WTC11 (cell line): Measurements from ENCODE around the gene PDPN. TPM values are rescaled to one million over a fixed set of nuclear protein-coding genes. Genes with fewer than 3 reads are reported as not detected.

Experiments
- ATAC-seq: fragments of 200-7000 bp; cut with Tn5 transposase; 2 replicates; pipeline ENCODE4 v1.10.0; 2021; ENCODE audit warnings: mild to moderate bottlenecking, moderate library complexity
- CTCF ChIA-PET: fragments of 300-600 bp; sonication (Branson Sonifier 250); formaldehyde crosslinking; loops from one replicate; lab custom pipeline; 2021; ENCODE audit warnings: antibody characterized with exemption; lab: Charles Lee
- POLR2A ChIA-PET: fragments of 350-600 bp; sonication (Branson Sonifier 250); formaldehyde crosslinking; loops from one replicate; lab custom pipeline; 2021; ENCODE audit warnings: antibody characterized with exemption; lab: Charles Lee
- DNase-seq: peaks from one replicate; pipeline ENCODE4 v3.0.0; 2021; ENCODE audit warnings: low spot score
- H3K27ac Mint-ChIP-seq: 2 replicates; pipeline ENCODE4 v1.8.0; 2021; ENCODE audit warnings: mixed read lengths
- H3K27me3 Mint-ChIP-seq: 2 replicates; pipeline ENCODE4 v1.8.0; 2021; ENCODE audit warnings: low read depth, mild to moderate bottlenecking, moderate library complexity, mixed read lengths
- H3K36me3 Mint-ChIP-seq: 2 replicates; pipeline ENCODE4 v1.8.0; 2021; ENCODE audit warnings: mixed read lengths
- H3K4me1 Mint-ChIP-seq: 2 replicates; pipeline ENCODE4 v1.8.0; 2022; ENCODE audit warnings: mixed read lengths
- H3K4me3 Mint-ChIP-seq: 2 replicates; pipeline ENCODE4 v1.8.0; 2021; ENCODE audit warnings: mild to moderate bottlenecking, moderate library complexity, mixed read lengths
- H3K9me3 Mint-ChIP-seq: 2 replicates; pipeline ENCODE4 v1.8.0; 2021; ENCODE audit warnings: mixed read lengths
- CREB1 ChIP-seq: sonication (generic); formaldehyde crosslinking; IDR thresholded peaks from 2 replicates; pipeline ENCODE4 v1.8.0; 2023; ENCODE audit warnings: mild to moderate bottlenecking, missing genetic modification reagents
- CREM ChIP-seq: sonication (generic); formaldehyde crosslinking; IDR thresholded peaks from 2 replicates; pipeline ENCODE4 v1.8.1; 2022; ENCODE audit warnings: mild to moderate bottlenecking, missing genetic modification reagents, moderate library complexity
- ESRRA ChIP-seq: sonication (generic); formaldehyde crosslinking; IDR thresholded peaks from 2 replicates; pipeline ENCODE4 v1.8.1; 2022; ENCODE audit warnings: mild to moderate bottlenecking, missing genetic modification reagents, borderline replicate concordance
- MXD4 ChIP-seq: fragments of 250-450 bp; sonication (Bioruptor Pico); IDR thresholded peaks from 2 replicates; pipeline ENCODE4 v1.8.0; 2021; ENCODE audit warnings: mild to moderate bottlenecking, moderate library complexity, borderline replicate concordance
- OVOL2 ChIP-seq: fragments of 250-450 bp; sonication (Bioruptor Pico); IDR thresholded peaks from 2 replicates; pipeline ENCODE4 v1.9.0; 2021; ENCODE audit warnings: mild to moderate bottlenecking, borderline replicate concordance
- SMAD4 ChIP-seq: sonication (generic); formaldehyde crosslinking; IDR thresholded peaks from 2 replicates; pipeline ENCODE4 v1.8.0; 2022; ENCODE audit warnings: mild to moderate bottlenecking, missing genetic modification reagents
- SP1 ChIP-seq: sonication (generic); formaldehyde crosslinking; conservative IDR thresholded peaks from 2 replicates; pipeline ENCODE4 v1.8.1; 2022; ENCODE audit warnings: missing genetic modification reagents
- ZNF138 ChIP-seq: sonication (generic); formaldehyde crosslinking; conservative IDR thresholded peaks from 2 replicates; pipeline ENCODE4 v1.8.1; 2022; ENCODE audit warnings: mild to moderate bottlenecking, moderate library complexity, missing genetic modification reagents
- ZNF219 ChIP-seq: sonication (generic); formaldehyde crosslinking; IDR thresholded peaks from 2 replicates; pipeline ENCODE4 v1.8.0; 2023; ENCODE audit warnings: missing genetic modification reagents, mild to moderate bottlenecking, borderline replicate concordance
- ZNF317 ChIP-seq: sonication (generic); formaldehyde crosslinking; IDR thresholded peaks from 2 replicates; pipeline ENCODE4 v1.8.1; 2023; ENCODE audit warnings: low read depth, mild to moderate bottlenecking, moderate library complexity, missing genetic modification reagents, borderline replicate concordance
- total RNA-seq: library from RNA; stranded (reverse); gene quantifications from 3 replicates; pipeline ENCODE4 v1.2.3, GENCODE V29; 2021
- TF ChIP-seq, protein P1 (sequence below): sonication (generic); formaldehyde crosslinking; IDR thresholded peaks from 2 replicates; pipeline ENCODE4 v1.8.1; 2023; ENCODE audit warnings: mild to moderate bottlenecking, missing genetic modification reagents
- TF ChIP-seq, protein P2 (sequence below): sonication (generic); formaldehyde crosslinking; IDR thresholded peaks from 2 replicates; pipeline ENCODE4 v1.8.0; 2022; ENCODE audit warnings: mild to moderate bottlenecking, missing genetic modification reagents
- TF ChIP-seq, protein P3 (sequence below): fragments of 250-450 bp; sonication (Bioruptor Pico); IDR thresholded peaks from 2 replicates; pipeline ENCODE4 v2.1.2; 2022; ENCODE audit warnings: mild to moderate bottlenecking, moderate library complexity
- TF ChIP-seq, protein P4 (sequence below): sonication (generic); formaldehyde crosslinking; IDR thresholded peaks from 2 replicates; pipeline ENCODE4 v1.8.1; 2022; ENCODE audit warnings: low read depth, missing genetic modification reagents, borderline replicate concordance
- TF ChIP-seq, protein P5 (sequence below): sonication (generic); formaldehyde crosslinking; IDR thresholded peaks from 2 replicates; pipeline ENCODE4 v1.8.1; 2022; ENCODE audit warnings: missing genetic modification reagents, borderline replicate concordance
- TF ChIP-seq, protein P6 (sequence below): sonication (generic); formaldehyde crosslinking; conservative IDR thresholded peaks from 2 replicates; pipeline ENCODE4 v1.8.1; 2023; ENCODE audit warnings: mild to moderate bottlenecking, low read depth, missing genetic modification reagents, moderate library complexity

PDPN gene
- total RNA-seq, 1 experiment from 2014 or later: 158 TPM

DNA sequence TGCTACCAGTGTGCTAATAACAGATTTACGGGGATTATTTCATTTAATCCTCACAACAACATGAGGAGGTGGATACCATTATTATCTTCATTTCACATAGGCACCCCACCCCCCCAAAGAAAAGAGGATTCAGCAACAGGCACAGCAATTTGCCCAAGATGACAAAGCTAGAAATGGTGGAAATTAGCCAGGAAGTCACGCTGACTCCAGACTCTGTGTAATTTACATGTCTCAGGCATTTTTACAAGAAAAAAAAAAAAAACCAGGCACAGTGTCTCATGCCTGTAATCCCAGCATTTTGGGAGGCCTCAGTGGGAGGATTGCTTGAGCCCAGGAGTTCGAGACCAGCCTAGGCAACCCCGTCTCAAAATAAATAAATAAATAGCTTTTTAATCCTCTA lies 78.9 kb downstream of the PDPN start:
- Mint-ChIP-seq H3K27ac (no peak overlapping the region), H3K27me3 (peaks cover 4% of the 10 kb centered on the region; the same call in 1 of the 2 replicates), H3K4me3 (no peak overlapping the region), H3K4me1 (0 out of 2 replicates have a peak, but pooled peaks cover 7% of the 10 kb centered on the region), H3K36me3 (peaks cover 4% of the 10 kb centered on the region)
- ChIA-PET CTCF (interaction anchor here (1.4 kb wide), 1 partner anchor 238 kb away, joined by 3 read pairs; no protein-coding TSS in a partner anchor), POLR2A (no interaction called here)
- ATAC-seq (no peak), DNase-seq (no peak)
- TF ChIP-seq ZNF138 (CRISPR knock-in tag): no peak
- no peak for TF ChIP-seq MXD4 (CRISPR knock-in tag)
- no peak for TF ChIP-seq ZNF317 (CRISPR knock-in tag)
- TF ChIP-seq, protein P1, sequence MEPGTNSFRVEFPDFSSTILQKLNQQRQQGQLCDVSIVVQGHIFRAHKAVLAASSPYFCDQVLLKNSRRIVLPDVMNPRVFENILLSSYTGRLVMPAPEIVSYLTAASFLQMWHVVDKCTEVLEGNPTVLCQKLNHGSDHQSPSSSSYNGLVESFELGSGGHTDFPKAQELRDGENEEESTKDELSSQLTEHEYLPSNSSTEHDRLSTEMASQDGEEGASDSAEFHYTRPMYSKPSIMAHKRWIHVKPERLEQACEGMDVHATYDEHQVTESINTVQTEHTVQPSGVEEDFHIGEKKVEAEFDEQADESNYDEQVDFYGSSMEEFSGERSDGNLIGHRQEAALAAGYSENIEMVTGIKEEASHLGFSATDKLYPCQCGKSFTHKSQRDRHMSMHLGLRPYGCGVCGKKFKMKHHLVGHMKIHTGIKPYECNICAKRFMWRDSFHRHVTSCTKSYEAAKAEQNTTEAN: no peak
- no peak for TF ChIP-seq OVOL2 (CRISPR knock-in tag)
- TF ChIP-seq SP1 (CRISPR knock-in tag): no peak
- no peak for TF ChIP-seq CREM (CRISPR knock-in tag)
- no peak for TF ChIP-seq CREB1
- TF ChIP-seq SMAD4 (CRISPR knock-in tag): no peak
- no peak for TF ChIP-seq ESRRA (CRISPR knock-in tag)
- TF ChIP-seq, protein P2, sequence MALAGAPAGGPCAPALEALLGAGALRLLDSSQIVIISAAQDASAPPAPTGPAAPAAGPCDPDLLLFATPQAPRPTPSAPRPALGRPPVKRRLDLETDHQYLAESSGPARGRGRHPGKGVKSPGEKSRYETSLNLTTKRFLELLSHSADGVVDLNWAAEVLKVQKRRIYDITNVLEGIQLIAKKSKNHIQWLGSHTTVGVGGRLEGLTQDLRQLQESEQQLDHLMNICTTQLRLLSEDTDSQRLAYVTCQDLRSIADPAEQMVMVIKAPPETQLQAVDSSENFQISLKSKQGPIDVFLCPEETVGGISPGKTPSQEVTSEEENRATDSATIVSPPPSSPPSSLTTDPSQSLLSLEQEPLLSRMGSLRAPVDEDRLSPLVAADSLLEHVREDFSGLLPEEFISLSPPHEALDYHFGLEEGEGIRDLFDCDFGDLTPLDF (CRISPR knock-in tag): no peak
- TF ChIP-seq, protein P3, sequence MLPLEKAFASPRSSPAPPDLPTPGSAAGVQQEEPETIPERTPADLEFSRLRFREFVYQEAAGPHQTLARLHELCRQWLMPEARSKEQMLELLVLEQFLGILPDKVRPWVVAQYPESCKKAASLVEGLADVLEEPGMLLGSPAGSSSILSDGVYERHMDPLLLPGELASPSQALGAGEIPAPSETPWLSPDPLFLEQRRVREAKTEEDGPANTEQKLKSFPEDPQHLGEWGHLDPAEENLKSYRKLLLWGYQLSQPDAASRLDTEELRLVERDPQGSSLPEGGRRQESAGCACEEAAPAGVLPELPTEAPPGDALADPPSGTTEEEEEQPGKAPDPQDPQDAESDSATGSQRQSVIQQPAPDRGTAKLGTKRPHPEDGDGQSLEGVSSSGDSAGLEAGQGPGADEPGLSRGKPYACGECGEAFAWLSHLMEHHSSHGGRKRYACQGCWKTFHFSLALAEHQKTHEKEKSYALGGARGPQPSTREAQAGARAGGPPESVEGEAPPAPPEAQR (CRISPR knock-in tag): no peak
- TF ChIP-seq, protein P4, sequence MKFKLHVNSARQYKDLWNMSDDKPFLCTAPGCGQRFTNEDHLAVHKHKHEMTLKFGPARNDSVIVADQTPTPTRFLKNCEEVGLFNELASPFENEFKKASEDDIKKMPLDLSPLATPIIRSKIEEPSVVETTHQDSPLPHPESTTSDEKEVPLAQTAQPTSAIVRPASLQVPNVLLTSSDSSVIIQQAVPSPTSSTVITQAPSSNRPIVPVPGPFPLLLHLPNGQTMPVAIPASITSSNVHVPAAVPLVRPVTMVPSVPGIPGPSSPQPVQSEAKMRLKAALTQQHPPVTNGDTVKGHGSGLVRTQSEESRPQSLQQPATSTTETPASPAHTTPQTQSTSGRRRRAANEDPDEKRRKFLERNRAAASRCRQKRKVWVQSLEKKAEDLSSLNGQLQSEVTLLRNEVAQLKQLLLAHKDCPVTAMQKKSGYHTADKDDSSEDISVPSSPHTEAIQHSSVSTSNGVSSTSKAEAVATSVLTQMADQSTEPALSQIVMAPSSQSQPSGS (CRISPR knock-in tag): no peak
- TF ChIP-seq ZNF219 (CRISPR knock-in tag): no peak
- TF ChIP-seq, protein P5, sequence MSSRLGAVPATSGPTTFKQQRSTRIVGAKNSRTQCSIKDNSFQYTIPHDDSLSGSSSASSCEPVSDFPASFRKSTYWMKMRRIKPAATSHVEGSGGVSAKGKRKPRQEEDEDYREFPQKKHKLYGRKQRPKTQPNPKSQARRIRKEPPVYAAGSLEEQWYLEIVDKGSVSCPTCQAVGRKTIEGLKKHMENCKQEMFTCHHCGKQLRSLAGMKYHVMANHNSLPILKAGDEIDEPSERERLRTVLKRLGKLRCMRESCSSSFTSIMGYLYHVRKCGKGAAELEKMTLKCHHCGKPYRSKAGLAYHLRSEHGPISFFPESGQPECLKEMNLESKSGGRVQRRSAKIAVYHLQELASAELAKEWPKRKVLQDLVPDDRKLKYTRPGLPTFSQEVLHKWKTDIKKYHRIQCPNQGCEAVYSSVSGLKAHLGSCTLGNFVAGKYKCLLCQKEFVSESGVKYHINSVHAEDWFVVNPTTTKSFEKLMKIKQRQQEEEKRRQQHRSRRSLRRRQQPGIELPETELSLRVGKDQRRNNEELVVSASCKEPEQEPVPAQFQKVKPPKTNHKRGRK: no peak
- TF ChIP-seq, protein P6, sequence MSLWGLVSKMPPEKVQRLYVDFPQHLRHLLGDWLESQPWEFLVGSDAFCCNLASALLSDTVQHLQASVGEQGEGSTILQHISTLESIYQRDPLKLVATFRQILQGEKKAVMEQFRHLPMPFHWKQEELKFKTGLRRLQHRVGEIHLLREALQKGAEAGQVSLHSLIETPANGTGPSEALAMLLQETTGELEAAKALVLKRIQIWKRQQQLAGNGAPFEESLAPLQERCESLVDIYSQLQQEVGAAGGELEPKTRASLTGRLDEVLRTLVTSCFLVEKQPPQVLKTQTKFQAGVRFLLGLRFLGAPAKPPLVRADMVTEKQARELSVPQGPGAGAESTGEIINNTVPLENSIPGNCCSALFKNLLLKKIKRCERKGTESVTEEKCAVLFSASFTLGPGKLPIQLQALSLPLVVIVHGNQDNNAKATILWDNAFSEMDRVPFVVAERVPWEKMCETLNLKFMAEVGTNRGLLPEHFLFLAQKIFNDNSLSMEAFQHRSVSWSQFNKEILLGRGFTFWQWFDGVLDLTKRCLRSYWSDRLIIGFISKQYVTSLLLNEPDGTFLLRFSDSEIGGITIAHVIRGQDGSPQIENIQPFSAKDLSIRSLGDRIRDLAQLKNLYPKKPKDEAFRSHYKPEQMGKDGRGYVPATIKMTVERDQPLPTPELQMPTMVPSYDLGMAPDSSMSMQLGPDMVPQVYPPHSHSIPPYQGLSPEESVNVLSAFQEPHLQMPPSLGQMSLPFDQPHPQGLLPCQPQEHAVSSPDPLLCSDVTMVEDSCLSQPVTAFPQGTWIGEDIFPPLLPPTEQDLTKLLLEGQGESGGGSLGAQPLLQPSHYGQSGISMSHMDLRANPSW (CRISPR knock-in tag): no peak
- TF ChIP-seq, all 79 proteins: peak for 0
- H3K9me3 Mint-ChIP-seq: peaks cover 12% of the 10 kb centered on the region
